Bronchial epithelial cell (primary cell): ENCODE results near the gene LHPP. TPM values are rescaled to one million over a fixed set of nuclear protein-coding genes. Genes with fewer than 3 reads are reported as not detected.

Source experiments
- DNase-seq: peaks from one replicate; pipeline ENCODE4 v3.0.0-alpha.2; 2010; ENCODE audit warnings: low read depth
- FAIRE-seq: peaks from 2 replicates; lab custom pipeline; 2011; peaks lifted over from hg19 to GRCh38; lab: Jason Lieb, UNC
- H3K27me3 ChIP-seq: 2 replicates; pipeline ENCODE4 v1.5.1; 2011; ENCODE audit warnings: low read length; ENCODE audit not compliant: control insufficient read depth, insufficient read depth
- H3K36me3 ChIP-seq: 2 replicates; pipeline ENCODE4 v1.5.1; 2011; ENCODE audit warnings: low read length; ENCODE audit not compliant: control insufficient read depth, insufficient read depth
- H3K4me3 ChIP-seq: 2 replicates; pipeline ENCODE4 v1.5.1; 2011; ENCODE audit warnings: mild to moderate bottlenecking, low read depth, low read length, control low read depth
- total RNA-seq: library from RNA; depleted of rRNA; stranded (reverse); fragments of >200 nt; gene quantifications from 2 replicates; pipeline ENCODE4 v1.2.1, GENCODE V29; 2014
- TF ChIP-seq, protein P1 (sequence below): IDR thresholded peaks from 2 replicates; pipeline ENCODE4 v1.5.1; 2011; ENCODE audit warnings: mild to moderate bottlenecking, moderate library complexity, low read length, control low read depth, inconsistent platforms; ENCODE audit not compliant: insufficient read depth, severe bottlenecking

Gene LHPP
- total RNA-seq, 1 donor from 2014 or later = 14.0 TPM

DNA sequence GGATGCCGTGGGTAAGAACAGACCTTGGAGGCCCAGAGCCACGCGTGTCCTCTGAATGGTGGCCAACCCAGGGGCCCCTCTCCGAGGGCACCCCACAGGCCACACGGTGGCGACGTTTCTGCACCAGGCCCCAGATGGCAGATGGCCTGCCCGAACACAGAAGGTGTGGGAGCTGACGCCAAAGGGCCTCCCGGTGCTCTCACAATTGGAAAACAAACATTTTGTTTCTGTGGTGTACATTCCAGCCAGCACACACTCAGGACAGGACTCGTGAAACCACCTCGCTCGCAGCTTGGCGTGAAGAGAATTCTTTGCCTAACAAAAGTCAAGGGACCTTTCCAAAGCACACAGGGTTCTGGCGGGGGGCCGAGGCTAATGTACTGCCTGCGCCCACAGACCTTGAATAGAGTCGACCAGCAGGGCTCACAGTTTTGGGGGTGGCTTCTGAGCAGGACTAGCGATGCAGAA, 170.5 kb downstream of the LHPP start:
- TF ChIP-seq, protein P1, sequence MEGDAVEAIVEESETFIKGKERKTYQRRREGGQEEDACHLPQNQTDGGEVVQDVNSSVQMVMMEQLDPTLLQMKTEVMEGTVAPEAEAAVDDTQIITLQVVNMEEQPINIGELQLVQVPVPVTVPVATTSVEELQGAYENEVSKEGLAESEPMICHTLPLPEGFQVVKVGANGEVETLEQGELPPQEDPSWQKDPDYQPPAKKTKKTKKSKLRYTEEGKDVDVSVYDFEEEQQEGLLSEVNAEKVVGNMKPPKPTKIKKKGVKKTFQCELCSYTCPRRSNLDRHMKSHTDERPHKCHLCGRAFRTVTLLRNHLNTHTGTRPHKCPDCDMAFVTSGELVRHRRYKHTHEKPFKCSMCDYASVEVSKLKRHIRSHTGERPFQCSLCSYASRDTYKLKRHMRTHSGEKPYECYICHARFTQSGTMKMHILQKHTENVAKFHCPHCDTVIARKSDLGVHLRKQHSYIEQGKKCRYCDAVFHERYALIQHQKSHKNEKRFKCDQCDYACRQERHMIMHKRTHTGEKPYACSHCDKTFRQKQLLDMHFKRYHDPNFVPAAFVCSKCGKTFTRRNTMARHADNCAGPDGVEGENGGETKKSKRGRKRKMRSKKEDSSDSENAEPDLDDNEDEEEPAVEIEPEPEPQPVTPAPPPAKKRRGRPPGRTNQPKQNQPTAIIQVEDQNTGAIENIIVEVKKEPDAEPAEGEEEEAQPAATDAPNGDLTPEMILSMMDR = peak; percentile 67
- peak; percentile 58 for FAIRE-seq
- Histone ChIP-seq H3K27me3 (no peaks in the 10 kb centered on the region), H3K4me3 (no peak overlapping the region), H3K36me3 (no peaks in the 10 kb centered on the region)
- DNase-seq = peak; percentile 65

DNA sequence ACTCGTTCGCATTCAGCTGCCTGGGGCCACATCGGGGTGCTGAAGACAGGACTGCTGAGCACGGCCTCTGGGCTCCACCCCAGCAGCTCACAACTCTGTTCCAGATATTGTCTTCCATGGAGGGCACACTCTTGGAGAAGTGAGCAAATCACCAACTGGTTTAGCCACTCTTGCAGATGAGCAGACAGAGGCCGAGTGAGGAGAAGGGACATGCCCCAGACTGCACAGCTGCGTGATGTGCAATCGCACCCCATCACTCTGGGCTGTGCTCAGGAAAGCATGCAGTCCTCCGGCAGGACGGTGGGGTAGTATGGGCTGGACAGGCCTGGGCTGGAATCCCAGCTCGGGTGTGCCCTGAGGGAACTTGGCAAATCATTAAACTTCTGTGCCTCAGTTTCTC, 170.9 kb downstream of the LHPP start:
- peak; percentile 91 for DNase-seq

DNA sequence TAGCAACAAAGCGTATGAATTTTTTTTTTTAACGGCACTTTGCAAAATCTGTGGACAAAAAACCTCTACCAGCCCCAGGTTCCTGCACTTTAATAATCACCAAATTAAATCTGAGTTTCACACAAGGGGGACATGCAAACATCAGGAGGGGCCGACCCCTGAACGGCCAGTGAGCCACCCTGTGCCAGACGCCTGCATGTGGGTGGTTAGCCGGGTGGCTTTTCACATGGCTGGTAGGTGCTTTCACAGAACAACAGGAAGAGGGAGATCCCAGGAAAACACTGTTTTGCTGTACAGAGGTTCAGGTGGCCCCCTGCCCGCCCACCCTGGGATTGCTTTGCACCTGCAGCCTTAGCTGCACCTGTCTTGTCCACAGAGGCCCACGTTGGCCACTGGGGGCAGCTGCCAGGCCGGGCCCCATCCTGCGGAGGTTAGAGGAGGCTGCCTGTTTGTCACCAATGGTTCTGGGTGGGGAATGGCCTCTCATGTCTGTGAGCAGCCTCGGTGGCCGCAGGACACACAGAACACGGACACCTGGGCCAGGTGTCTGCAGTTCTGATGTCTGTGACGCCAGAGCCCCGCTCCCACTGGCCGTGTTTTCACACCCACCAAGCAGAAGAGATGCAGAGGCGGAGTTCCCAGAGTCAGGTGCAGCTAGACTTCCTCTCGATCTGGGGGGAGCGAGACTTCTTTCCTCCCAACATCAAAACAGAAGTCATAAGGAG, 174.8 kb downstream of the LHPP start:
- DNase-seq = no peak
- FAIRE-seq = no peak
- H3K27me3 ChIP-seq = no peaks in the 10 kb centered on the region
- peaks cover 4% of the 10 kb centered on the region for H3K36me3 ChIP-seq
- H3K4me3 ChIP-seq = no peak overlapping the region
- TF ChIP-seq, protein P1 = no peak

More for the DNA sequence above, 170.9 kb downstream of the LHPP start:
- TF ChIP-seq, protein P1 = no peak
- Histone ChIP-seq H3K27me3 (no peaks in the 10 kb centered on the region), H3K4me3 (no peak overlapping the region), H3K36me3 (peaks cover 2% of the 10 kb centered on the region)
- FAIRE-seq = peak; percentile 96

DNA sequence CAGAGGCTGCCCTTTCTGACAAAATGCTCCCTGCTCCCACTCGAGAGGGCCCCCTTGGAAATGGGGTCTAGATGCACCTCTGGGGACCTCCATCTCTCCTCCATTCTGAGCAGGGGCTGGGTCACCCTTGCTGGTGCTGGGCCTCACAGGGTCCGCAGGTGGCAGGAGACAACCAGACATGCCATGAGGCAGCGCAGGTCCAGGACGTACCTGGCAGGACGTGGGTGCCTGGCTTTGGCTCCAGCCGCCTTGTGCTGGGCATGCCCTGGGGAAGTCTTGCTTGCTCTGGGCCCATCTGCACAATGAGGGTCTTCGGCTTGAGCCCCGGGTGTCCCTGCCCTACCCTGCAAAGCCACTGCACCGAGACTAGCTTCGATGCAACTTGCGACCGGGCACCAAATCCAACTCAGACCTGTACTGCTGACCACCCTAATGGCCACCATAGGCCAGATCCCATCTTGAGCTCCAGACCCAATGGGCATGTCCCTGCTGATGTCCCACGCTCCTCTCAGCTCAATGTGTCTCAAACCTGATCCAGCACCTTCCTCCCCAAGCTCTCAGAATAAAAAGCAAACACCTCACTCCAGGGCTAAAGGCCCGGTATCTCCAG, 175.6 kb downstream of the LHPP start:
- H3K4me3 ChIP-seq = no peak overlapping the region
- DNase-seq (no peak), FAIRE-seq (no peak)
- TF ChIP-seq, protein P1 = no peak
- no peaks in the 10 kb centered on the region for H3K27me3 ChIP-seq
- peaks cover 4% of the 10 kb centered on the region for H3K36me3 ChIP-seq

DNA sequence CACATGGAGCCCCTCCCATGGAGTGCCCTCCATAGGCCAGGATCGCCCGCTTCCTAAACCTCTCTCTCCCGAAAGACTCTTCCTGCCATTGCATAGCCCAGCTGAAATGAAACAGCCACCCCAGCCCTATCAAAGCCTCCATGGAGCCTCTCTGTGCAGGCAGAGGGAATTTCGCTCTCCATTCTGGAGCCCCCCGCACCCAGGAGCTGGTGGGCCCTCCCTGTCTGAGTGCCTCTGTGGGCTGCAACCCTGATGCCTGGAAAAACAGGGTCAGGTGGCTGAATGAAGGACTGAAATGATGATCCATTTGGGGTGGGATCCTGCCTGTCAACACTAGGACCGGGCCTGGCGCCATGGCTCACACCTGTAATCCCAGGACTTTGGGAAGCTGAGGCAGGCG, 176.1 kb downstream of the LHPP start:
- peaks cover 4% of the 10 kb centered on the region for H3K36me3 ChIP-seq
- DNase-seq = no peak
- H3K4me3 ChIP-seq = no peak overlapping the region
- H3K27me3 ChIP-seq = no peaks in the 10 kb centered on the region
- TF ChIP-seq, protein P1 = no peak
- FAIRE-seq = no peak

DNA sequence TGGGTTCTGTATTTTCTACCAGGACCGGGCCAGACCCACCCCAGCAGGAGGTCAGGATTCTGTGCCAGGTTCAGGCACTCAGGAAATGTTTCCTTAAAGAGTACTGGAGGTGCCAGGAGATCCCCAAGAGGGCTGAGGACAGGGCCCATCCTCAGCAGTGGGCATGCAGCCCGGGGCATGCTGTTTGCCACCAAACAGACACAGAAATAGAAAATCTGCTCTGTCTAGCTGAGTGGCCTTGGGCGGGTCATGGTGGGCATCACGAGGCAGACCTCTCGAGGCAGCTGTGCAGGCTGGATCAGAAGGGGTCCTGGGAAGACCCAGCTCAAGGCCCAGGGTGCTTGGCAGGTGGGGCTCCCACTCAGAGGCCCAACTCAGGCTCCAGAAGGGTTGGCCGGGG, 177.6 kb downstream of the LHPP start:
- Histone ChIP-seq H3K36me3 (peaks cover 4% of the 10 kb centered on the region), H3K4me3 (no peak overlapping the region), H3K27me3 (no peaks in the 10 kb centered on the region)
- FAIRE-seq (no peak), DNase-seq (no peak)
- TF ChIP-seq, protein P1 = no peak
